DMS 273 treated with DMSO at 0.1 percent for 48 hours (cell line): ENCODE data around the gene CDH12.
"Not testable (repeated sequence)": the region's sequence is repeated elsewhere in the genome, so short reads cannot be mapped to it uniquely, and the experiment has no call there.

Experiments used
- DNase-seq: peaks from one replicate; lab custom pipeline; 2025; lab: John Stamatoyannopoulos, UW

Gene CDH12

DNA sequence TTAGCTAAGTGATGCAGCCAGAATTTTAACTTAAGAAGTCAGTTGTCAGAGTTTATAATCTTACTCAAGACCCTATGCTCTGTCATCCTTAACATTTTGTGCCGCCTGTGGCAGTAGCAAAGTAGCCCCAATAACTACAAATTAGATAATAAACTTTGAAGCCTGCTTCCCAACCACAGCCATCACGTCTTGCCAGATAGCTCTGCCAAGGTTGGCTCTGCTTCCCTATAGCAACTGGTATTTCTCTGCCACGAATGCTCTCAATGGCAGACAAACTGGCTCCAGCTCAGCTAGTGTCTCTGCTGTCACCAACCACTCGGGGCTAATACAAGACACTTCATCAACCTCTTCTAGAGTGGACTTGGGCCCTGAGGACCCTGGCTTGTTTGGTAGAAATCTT lies 576.1 kb downstream of the CDH12 start:
- DNase-seq, result no peak

DNA sequence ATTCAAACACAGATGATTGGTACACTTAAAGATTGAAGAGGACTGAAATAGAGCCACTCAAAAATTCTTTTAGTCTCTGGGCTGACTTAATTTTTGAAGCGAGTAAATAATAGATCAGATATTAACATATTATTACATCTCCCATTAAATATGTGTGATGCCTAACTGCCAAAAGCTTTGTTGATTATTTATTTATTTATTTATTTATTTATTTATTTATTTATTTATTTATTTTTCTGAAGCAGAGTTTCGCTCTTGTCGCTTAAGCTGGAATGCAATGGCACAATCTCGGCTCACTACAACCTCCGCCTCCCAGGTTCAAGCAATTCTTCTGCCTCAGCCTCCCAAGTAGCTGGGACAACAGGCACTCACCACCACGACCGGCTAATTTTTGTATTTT lies 587.3 kb downstream of the CDH12 start:
- DNase-seq, result not testable (repeated sequence)

DNA sequence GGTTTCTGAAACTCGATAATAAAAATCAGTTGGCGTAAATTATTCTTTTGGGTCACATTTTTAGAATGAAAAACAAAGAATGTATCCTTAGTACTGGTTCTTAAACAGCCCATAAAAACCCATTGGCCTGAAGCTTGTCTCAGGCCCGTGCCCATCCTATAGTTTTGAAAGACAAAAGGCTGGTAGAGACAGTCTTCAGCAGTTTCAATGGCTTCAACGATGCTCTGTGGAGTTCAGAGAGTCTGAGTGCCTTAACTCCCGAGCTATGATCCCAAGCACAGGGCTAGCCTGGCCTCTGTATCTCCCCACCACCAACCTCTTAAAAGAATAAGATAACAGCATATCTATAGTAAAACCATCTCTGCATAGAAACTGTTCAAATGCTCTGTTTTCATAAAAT lies 595.0 kb downstream of the CDH12 start:
- no peak for DNase-seq

DNA sequence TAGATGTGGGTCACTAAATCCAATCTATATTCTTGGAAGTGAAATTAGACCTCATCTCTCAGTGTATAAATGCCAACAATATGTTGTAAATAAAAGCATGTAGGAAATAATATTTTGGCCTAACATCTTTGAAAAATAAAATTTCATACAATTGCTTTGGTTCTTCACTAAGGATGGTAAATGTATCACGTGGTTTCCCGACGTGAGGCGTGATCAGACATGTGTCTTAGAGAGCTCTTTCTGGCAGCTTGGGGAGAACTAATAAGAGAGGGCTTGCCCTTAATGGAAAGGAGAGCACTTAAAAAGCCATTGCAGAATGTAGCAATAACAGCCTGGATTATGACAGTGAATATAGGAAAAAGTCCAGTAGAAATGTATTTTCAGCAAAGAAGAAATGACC lies 602.6 kb downstream of the CDH12 start:
- DNase-seq, result no peak

DNA sequence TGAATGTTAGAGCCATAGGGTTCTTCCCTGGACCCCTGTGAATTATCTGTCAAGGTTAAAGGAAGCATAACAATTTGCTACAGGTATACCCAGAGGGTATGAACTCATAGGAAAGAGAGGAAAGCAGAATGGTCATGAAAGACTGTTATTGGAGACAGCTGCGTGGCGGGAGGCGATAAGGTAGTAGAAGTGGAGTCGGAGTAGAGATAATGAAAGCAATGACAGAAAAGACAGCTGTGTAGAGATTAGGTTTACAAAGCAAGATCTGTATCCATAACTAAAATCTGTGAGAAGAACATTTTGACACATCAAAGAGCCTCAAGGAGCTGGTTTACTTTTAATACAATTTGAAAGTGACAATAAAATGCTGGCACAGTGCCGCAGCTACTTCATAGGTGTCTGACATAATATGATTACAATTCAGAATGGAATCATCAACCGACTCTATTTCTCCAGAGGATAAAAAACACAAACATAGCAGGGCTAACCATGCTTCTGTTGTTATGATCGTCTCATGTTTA lies 603.9 kb downstream of the CDH12 start:
- no peak for DNase-seq

DNA sequence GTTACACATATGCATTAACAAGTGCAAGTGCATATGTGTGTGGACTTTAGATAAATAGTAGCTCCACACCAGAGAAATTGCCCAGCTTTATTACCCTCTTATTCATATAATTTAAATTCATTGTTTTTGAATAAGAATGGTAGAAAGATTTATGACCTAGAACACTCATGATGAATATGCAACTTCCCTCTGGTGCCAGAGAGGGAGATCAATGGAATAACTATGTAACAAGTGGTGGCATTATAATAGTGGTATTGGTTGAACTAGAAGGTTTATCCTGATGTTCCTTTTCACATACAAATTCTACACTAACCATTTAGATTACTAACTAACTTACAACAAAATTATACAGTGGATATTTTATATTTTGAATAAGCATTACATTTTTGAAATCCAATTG lies 607.4 kb downstream of the CDH12 start:
- no peak for DNase-seq

DNA sequence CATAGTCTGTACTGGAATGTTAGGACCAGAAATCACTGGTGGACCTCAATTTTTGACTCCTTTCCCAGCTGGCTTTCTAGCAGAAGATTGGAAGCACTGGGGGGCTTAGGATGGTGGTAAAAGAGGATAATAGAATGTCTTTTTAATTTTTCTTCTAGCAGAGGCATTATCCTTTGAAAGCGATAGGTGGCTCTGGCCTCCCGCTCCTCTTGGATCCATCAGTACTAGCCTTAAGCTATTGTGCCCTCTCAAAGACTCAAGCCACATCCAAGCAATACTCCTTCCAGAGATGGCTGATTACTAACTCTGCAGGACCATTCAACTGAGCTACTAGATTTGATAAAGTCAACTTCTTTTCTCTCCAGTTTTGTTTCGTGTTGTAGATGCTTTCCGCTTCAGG lies 610.6 kb downstream of the CDH12 start:
- DNase-seq, result no peak

GRCh38 chr5:22238047-22238446 lies 615.1 kb downstream of the CDH12 start:
- DNase-seq, result no peak

DNA sequence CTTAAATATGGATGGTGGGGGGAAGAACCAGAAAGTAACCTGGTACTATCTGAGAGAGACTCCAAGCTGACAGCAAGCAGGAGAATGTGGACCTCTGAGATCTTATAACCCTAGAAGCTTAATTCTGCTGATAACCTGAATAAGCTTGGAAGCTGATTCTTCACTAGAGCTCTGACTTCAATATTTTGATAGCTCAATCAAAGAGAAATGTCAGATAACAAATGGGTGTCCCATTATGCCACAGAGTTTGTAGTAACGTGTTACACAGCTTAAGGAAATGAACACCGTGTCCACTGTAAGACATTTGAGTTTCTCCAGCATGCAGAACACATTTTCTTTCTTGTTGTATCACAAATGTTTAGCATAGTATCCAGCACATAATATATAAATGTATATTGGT lies 626.7 kb downstream of the CDH12 start:
- no peak for DNase-seq

DNA sequence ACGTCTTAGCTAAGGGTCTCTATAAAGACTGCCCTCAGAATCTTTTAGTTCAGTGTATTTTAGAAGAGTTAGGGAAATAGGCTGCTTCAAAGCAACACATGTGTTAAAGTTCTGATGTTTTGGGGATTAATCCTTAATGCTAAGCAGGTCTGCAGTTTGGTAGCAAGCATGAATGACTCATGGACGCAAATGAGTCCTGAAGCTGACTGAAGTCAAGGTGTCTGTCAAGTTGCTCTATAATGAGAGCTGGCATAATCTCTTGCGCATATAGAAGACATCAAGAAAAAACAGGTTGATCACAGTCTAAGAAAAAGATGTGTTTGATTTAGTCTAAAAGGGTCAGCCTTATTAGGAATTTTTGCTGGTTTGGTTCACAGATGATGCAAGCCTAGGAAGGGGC lies 630.1 kb downstream of the CDH12 start:
- DNase-seq, result no peak

GRCh38 chr5:22213703-22214495 lies 639.2 kb downstream of the CDH12 start:
- DNase-seq, result not testable (repeated sequence)

- not testable (repeated sequence) for DNase-seq
These were observed 640.7 kb downstream of the CDH12 start for GRCh38 chr5:22212254-22212991.

GRCh38 chr5:22208463-22208862 lies 644.7 kb downstream of the CDH12 start:
- not testable (repeated sequence) for DNase-seq

DNA sequence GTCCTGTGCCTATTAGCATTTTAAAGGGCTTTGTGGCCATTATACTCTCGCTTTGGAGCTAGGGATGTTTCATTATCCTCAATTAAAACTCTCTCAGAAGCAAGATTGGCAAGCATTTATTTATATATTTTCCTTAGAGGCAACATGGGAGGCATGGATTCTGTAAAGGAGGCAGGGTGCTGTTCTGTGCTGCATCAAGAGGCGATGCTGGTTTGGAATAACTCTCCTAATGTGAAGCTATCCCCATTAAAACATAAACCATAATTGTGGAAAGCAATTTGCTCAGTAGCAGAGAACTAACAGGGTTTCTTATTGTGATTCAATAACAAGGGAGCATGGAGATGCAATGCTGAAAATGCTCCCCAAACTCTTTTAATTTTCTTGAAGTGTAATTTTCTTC lies 664.5 kb downstream of the CDH12 start:
- DNase-seq, result not testable (repeated sequence)

GRCh38 chr5:22187632-22188228 lies 665.4 kb downstream of the CDH12 start:
- not testable (repeated sequence) for DNase-seq

- DNase-seq, result not testable (repeated sequence)
These were observed 683.9 kb downstream of the CDH12 start for GRCh38 chr5:22169226-22169625.

- DNase-seq, result not testable (repeated sequence)
These were observed 684.4 kb downstream of the CDH12 start for GRCh38 chr5:22168704-22169103.

- DNase-seq, result not testable (repeated sequence)
These were observed 687.2 kb downstream of the CDH12 start for GRCh38 chr5:22165931-22166330.

DNA sequence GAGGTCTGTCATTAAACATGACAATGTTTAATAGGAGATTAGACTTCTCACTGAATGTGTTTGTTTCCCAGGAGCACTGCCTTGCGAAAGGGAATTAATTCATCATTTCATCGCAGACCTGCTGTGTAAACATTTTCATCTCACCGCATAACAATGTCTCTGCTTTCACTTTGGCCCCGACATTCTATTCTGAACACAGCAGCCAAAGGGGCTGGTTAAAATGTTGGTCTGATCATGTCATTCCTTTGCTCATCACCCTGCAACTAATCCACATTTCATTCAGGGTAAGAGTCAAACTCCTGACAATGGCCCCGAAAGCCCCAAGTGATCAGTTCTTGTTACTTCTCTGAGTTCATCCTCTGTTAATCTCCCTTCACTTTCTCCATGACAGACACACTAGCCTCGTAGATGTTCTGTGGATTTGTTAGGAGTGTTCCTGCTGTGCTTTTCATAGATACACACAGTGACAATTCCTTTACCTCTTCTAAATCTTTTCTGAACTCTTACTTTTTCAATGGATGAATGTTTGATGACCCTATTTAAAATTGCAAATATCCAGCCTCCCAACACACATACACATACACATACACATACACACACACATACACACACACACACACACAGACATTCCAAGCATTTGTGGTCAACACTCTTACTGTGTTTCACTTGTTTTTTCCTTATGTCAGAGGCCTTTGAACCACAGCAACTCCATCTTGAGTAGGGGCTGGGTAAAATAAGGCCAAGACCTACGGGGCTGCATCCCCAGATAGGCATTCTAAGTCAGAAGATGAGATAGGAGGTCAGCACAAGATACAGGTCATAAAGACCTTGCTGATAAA lies 688.0 kb downstream of the CDH12 start:
- not testable (repeated sequence) for DNase-seq

- DNase-seq, result not testable (repeated sequence)
These were observed 696.2 kb downstream of the CDH12 start for GRCh38 chr5:22156953-22157352.

DNA sequence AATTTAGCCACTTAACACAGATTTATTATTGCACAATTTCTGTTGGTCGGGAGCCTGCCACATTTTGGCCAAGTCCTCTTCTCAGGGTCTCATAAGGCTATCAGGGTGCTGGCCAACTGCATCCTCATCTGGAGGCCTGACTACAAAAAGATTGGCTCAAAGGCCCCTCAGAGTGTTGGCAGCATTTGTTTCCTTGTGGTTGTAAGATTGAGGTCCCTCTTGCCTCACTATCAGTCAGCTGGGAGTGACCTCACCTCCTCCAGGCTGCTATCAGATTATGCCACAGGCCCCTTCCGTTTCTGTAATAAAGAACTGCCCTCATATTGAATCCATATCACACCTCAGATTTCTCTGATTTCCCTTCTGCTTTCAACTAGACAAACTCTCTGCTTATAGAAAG lies 698.4 kb downstream of the CDH12 start:
- DNase-seq, result not testable (repeated sequence)

GRCh38 chr5:22151801-22152200 lies 701.3 kb downstream of the CDH12 start:
- DNase-seq, result not testable (repeated sequence)
